Muscle layer of duodenum (tissue), 2 donors: ENCODE data around the gene CMKLR1.

Source experiments
- H3K27ac ChIP-seq: one replicate; pipeline ENCODE4 v1.7.0; 2013; ENCODE audit warnings: mild to moderate bottlenecking, low read length
- H3K27me3 ChIP-seq: one replicate; pipeline ENCODE4 v1.7.0; 2013; ENCODE audit warnings: low read depth, mild to moderate bottlenecking, control low read depth, low read length
- H3K36me3 ChIP-seq, 2 donors: one replicate each; pipeline ENCODE4 v1.7.0; 2013; ENCODE audit warnings: low read length in 2 of 2, control low read depth in 1 of 2, mild to moderate bottlenecking in 1 of 2; ENCODE audit not compliant: insufficient read depth in 2 of 2, control insufficient read depth in 1 of 2
- H3K4me1 ChIP-seq, 2 donors: one replicate each; pipeline ENCODE4 v1.7.0; 2013; ENCODE audit warnings: low read length in 2 of 2, mild to moderate bottlenecking in 2 of 2, control low read depth in 1 of 2, moderate library complexity in 1 of 2; ENCODE audit not compliant: insufficient read depth in 2 of 2, control insufficient read depth in 1 of 2
- H3K4me3 ChIP-seq, 2 donors: one replicate each; pipeline ENCODE4 v1.7.0; 2013; ENCODE audit warnings: low read length in 2 of 2, low read depth in 1 of 2, mild to moderate bottlenecking in 1 of 2
- H3K9me3 ChIP-seq, 2 donors: one replicate each; pipeline ENCODE4 v1.7.0; 2013; ENCODE audit warnings: low read length in 2 of 2, control low read depth in 1 of 2, mild to moderate bottlenecking in 1 of 2; ENCODE audit not compliant: control insufficient read depth in 1 of 2
- donor health status: healthy.

The CMKLR1 gene

DNA sequence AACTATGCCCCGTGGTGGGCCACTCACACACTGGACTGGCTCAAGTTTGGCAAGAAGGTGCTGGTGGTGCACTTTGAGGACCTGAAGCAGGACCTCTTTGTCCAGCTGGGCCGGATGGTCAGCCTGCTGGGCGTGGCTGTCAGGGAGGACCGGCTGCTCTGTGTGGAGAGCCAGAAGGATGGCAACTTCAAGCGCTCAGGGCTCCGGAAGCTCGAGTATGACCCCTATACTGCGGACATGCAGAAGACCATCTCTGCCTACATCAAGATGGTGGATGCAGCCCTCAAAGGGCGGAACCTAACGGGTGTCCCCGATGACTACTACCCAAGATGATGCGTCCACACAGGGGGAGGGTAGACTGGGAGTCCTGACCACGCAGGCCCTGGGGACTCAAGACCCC is 91.1 kb downstream of the CMKLR1 start:
- Histone ChIP-seq H3K4me1 (no peaks in the 10 kb centered on the region), H3K27me3 (no peaks in the 10 kb centered on the region), H3K4me3 (no peak overlapping the region), H3K9me3 (no peaks in the 10 kb centered on the region), H3K36me3 (no peaks in the 10 kb centered on the region), H3K27ac (no peak overlapping the region)

DNA sequence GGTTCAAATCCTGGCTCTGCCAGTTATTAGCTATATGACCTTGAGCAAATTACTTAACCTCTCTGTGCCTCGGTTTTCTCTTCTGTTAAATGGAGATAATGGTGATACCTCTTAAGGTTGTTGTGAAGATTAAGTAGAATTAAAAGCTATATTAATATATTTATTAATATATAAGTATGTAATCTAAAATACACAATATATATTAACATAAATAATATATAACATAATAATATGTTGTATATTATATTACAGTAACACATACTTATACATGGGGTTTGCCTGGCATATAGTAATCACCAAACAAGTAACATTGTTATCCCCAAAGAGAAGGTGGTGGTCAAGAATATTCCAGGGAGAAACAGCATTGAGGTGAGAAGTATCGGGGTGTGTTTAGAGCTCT is 92.0 kb downstream of the CMKLR1 start:
- Histone ChIP-seq H3K4me3 (no peak overlapping the region), H3K27me3 (no peaks in the 10 kb centered on the region), H3K9me3 (no peaks in the 10 kb centered on the region), H3K27ac (no peak overlapping the region), H3K4me1 (no peaks in the 10 kb centered on the region), H3K36me3 (no peaks in the 10 kb centered on the region)

DNA sequence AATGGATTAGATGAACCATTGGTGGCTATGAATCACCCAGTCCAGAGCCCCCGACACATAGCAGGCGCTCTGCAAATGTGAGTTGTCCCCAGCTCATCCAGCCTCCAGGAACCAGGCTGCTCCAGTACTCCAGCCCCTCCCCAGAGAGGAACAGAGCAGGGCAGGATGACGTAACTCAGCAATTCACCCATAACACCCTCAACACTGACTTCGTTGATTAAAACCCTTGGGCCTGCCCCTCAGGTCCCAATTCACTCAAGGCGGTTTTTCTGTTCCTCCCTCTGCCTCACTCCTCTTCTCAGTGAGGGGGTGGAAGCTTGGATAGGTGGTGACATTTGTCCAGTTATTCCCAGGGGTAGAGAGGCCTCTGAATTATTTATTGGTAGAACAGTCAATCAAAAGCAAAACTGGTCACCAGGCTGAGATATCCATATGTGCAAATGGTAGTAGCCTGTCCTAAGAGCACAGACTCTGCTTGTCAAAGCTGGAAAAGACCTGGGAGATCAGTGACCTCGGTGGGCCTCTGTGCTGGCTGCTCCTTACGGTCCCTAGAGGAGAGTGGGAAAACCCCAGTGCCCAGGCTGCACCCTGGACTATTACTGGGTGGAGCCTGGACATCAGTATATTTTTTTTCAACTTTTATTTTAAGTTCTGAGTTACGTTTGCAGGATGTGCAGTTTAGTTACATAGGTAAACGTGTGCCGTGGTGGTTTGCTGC is 97.0 kb downstream of the CMKLR1 start:
- peaks cover 0 to 1% of the 10 kb centered on the region in 2 donors for H3K9me3 ChIP-seq
- no peaks in the 10 kb centered on the region for H3K36me3 ChIP-seq
- no peak overlapping the region for H3K27ac ChIP-seq
- no peaks in the 10 kb centered on the region for H3K27me3 ChIP-seq
- H3K4me1 ChIP-seq: no peaks in the 10 kb centered on the region
- H3K4me3 ChIP-seq: no peak overlapping the region

DNA sequence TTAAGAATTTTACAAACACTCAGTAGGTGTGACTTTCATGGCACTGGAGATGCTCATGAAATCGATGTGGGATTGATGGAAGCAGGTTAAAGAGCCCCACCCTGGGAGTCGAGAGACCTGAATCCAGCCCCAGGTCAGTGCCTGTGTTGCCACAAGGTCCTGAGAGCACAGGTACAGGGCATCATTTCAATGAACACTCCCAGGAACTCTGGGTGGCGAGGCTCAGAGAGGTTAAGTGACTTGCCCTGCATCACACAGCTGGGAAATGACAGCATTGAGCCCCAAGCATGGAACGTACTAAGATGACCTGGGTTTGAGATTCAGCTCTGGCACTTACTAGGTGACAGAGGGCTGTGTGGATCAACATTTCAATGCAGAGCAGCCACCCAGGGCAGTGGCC is 98.2 kb downstream of the CMKLR1 start:
- Histone ChIP-seq H3K36me3 (no peaks in the 10 kb centered on the region), H3K27me3 (no peaks in the 10 kb centered on the region), H3K4me1 (no peaks in the 10 kb centered on the region), H3K4me3 (no peak overlapping the region), H3K27ac (no peak overlapping the region), H3K9me3 (peaks cover 0 to 4% of the 10 kb centered on the region in 2 donors)

DNA sequence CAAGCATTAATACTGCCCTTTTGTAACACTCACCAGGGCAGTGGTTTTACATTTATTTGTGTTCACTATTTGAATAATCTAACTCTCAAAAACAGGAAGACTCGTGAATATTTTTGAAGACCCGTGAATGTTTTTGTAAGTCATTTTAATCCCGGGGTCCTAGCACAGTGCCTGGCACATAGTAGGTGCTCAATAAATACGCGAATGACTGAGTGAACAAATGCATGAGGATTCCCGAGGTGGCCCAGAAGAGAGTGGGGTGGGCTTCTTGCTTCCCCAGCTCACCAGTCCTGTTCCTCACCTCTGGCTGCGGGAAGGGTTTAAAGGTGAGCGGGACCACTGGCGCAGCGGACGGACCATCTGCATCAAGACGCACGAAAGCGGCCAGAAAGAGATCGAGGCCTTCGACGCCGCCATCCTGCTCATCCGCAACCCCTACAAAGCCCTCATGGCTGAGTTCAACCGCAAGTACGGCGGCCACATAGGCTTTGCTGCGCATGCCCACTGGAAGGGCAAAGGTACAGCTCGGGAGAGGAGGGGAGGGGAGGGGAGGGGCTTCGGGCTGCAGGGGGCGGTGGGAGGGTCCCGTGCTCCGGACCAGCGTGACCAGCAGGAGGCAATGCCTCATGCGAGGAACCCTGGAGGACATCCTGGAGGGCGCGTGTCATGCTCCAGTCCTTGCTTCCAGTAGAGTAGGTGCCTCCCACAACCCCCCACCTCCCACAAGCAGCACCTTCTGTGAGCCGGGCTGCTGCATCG is 98.9 kb downstream of the CMKLR1 start:
- no peak overlapping the region for H3K4me3 ChIP-seq

DNA sequence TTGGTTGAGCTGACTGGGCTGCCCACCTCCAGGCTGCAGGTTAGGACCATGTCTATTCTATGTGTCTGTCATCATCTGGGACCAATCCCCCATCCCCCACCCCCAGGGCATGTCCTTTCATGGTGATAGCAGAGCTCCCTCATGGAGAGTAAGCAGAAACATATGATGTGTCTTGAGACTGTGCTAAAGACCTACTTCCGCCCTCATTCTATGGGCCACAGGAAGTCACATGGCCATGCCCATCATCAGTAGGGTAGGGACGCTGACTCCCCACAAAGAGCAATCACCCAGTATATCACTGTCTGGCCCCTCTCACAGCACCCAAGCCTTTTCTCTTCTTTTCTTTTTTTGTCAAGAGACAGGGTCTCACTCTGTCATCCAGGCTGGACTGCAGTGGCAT is 99.7 kb downstream of the CMKLR1 start:
- H3K27me3 ChIP-seq: no peaks in the 10 kb centered on the region
- no peaks in the 10 kb centered on the region for H3K4me1 ChIP-seq
- no peak overlapping the region for H3K27ac ChIP-seq
- H3K4me3 ChIP-seq: no peak overlapping the region
- H3K9me3 ChIP-seq: peaks cover 0 to 4% of the 10 kb centered on the region in 2 donors
- H3K36me3 ChIP-seq: no peaks in the 10 kb centered on the region

More for the DNA sequence above, 98.9 kb downstream of the CMKLR1 start:
- H3K4me1 ChIP-seq: no peaks in the 10 kb centered on the region
- no peaks in the 10 kb centered on the region for H3K27me3 ChIP-seq
- peaks cover 0 to 4% of the 10 kb centered on the region in 2 donors for H3K9me3 ChIP-seq
- H3K27ac ChIP-seq: no peak overlapping the region
- no peaks in the 10 kb centered on the region for H3K36me3 ChIP-seq

DNA sequence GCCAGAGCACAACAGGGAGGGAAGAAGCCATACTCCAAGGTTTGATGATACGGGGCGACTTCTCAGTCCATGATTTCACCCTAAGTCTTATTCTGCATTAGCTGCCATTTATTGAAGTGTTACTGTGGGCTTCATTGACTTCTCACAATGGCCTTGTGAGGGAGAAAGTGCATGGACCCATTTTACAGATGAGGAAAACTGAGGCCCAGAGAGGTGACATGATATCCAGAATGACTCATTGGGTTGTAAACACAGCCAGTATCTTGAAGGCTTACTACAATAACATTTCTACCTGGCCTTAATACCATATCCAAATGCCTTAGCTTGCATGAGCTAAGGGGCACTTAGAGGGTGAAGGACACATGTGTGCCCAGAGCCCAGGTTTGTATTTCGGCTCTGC is 100.6 kb downstream of the CMKLR1 start:
- Histone ChIP-seq H3K9me3 (peaks cover 0 to 4% of the 10 kb centered on the region in 2 donors), H3K36me3 (no peaks in the 10 kb centered on the region), H3K4me3 (no peak overlapping the region), H3K27ac (no peak overlapping the region), H3K27me3 (no peaks in the 10 kb centered on the region), H3K4me1 (no peaks in the 10 kb centered on the region)
